HUES64 (cell line): ENCODE data around the gene MGAT2.
"Not testable (repeated sequence)": the region's sequence is repeated elsewhere in the genome, so short reads cannot be mapped to it uniquely, and the experiment has no call there.

Experiments used
- H3K27ac ChIP-seq: 2 replicates; pipeline ENCODE4 v1.7.0; 2013; ENCODE audit warnings: low read depth, low read length, inconsistent platforms
- H3K27me3 ChIP-seq: 2 replicates; pipeline ENCODE4 v1.6.1; 2013; ENCODE audit warnings: mild to moderate bottlenecking, low read length; ENCODE audit not compliant: insufficient read depth
- H3K36me3 ChIP-seq: 2 replicates; pipeline ENCODE4 v1.6.1; 2013; ENCODE audit warnings: mild to moderate bottlenecking, low read length; ENCODE audit not compliant: insufficient read depth
- H3K4me1 ChIP-seq: 2 replicates; pipeline ENCODE4 v1.6.1; 2013; ENCODE audit warnings: mild to moderate bottlenecking, low read length, moderate library complexity; ENCODE audit not compliant: insufficient read depth
- H3K4me3 ChIP-seq: 2 replicates; pipeline ENCODE4 v1.5.1; 2013; ENCODE audit warnings: mild to moderate bottlenecking, low read length, moderate library complexity
- H3K9ac ChIP-seq: 2 replicates; pipeline ENCODE4 v1.6.1; 2013; ENCODE audit warnings: mild to moderate bottlenecking, low read depth, low read length
- H3K9me3 ChIP-seq: 2 replicates; pipeline ENCODE4 v1.6.1; 2013; ENCODE audit warnings: low read depth, low read length; ENCODE audit not compliant: insufficient read depth
- WGBS: fragments of 150-250, 120-280 bp; methylation state at CpG from one replicate; pipeline ENCODE4 v1.1.7; 2013; ENCODE audit warnings: missing lambda C conversion rate; 5-methylcytosine and 5-hydroxymethylcytosine counted together

The MGAT2 gene

GRCh38 chr14:49614196-49614595 is 6.4 kb upstream of the MGAT2 start:
- Histone ChIP-seq H3K4me3 (no peak overlapping the region), H3K27ac (no peak overlapping the region), H3K9ac (no peak overlapping the region), H3K4me1 (no peaks in the 10 kb centered on the region), H3K36me3 (peaks cover 29% of the 10 kb centered on the region), H3K9me3 (no peaks in the 10 kb centered on the region), H3K27me3 (no peaks in the 10 kb centered on the region)
- 100% methylated on average over 2 of the region's 2 CpGs for WGBS

GRCh38 chr14:49615776-49616175 is 4.8 kb upstream of the MGAT2 start:
- no peak overlapping the region for H3K4me3 ChIP-seq
- H3K27me3 ChIP-seq, result no peaks in the 10 kb centered on the region
- H3K4me1 ChIP-seq, result no peaks in the 10 kb centered on the region
- H3K36me3 ChIP-seq, result peaks cover 30% of the 10 kb centered on the region
- no peaks in the 10 kb centered on the region for H3K9me3 ChIP-seq
- H3K27ac ChIP-seq, result no peak overlapping the region
- WGBS, result 94% methylated on average over 6 of the region's 6 CpGs
- H3K9ac ChIP-seq, result no peak overlapping the region

GRCh38 chr14:49617852-49618519 is 2.6 kb upstream of the MGAT2 start:
- no peaks in the 10 kb centered on the region for H3K27me3 ChIP-seq
- H3K27ac ChIP-seq, result no peak overlapping the region
- peaks cover 13% of the 10 kb centered on the region for H3K4me1 ChIP-seq
- no peak overlapping the region for H3K4me3 ChIP-seq
- H3K9ac ChIP-seq, result no peak overlapping the region
- peaks cover 39% of the 10 kb centered on the region for H3K36me3 ChIP-seq
- H3K9me3 ChIP-seq, result no peaks in the 10 kb centered on the region
- WGBS, result 95% methylated on average over 6 of the region's 6 CpGs

GRCh38 chr14:49619273-49619672 is 1.3 kb upstream of the MGAT2 start:
- H3K4me3 ChIP-seq, result peak overlapping the region; percentile 90
- WGBS, result 65% methylated on average over 19 of the region's 19 CpGs

GRCh38 chr14:49619730-49620129 is 869 bp upstream of the MGAT2 start:
- H3K9ac ChIP-seq, result peak overlapping the region; percentile 95
- no peaks in the 10 kb centered on the region for H3K27me3 ChIP-seq
- no peaks in the 10 kb centered on the region for H3K9me3 ChIP-seq
- peak overlapping the region; percentile 95 for H3K27ac ChIP-seq
- 2% methylated on average over 11 of the region's 11 CpGs for WGBS
- H3K4me1 ChIP-seq, result peaks cover 17% of the 10 kb centered on the region
- H3K36me3 ChIP-seq, result peaks cover 48% of the 10 kb centered on the region
- peak overlapping the region; percentile 90 for H3K4me3 ChIP-seq

More at GRCh38 chr14:49619273-49619672, 1.3 kb upstream of the MGAT2 start:
- not testable (repeated sequence) for H3K27me3 ChIP-seq, H3K27ac ChIP-seq, H3K9me3 ChIP-seq
- Histone ChIP-seq H3K9ac (peak overlapping the region; percentile 95), H3K4me1 (peaks cover 17% of the 10 kb centered on the region), H3K36me3 (peaks cover 48% of the 10 kb centered on the region)

- Histone ChIP-seq H3K9ac (peak overlapping the region; percentile 74), H3K27ac (peak overlapping the region; percentile 60)
Observed at GRCh38 chr14:49621114-49621881, 699 bp downstream of the MGAT2 start.

GRCh38 chr14:49622022-49622607 is 1.5 kb downstream of the MGAT2 start:
- 75% methylated on average over 3 of the region's 3 CpGs for WGBS
- peaks cover 17% of the 10 kb centered on the region for H3K4me1 ChIP-seq
- H3K4me3 ChIP-seq, result peak overlapping the region; percentile 90
- no peak overlapping the region for H3K9ac ChIP-seq
- H3K27me3 ChIP-seq, result no peaks in the 10 kb centered on the region
- H3K36me3 ChIP-seq, result peaks cover 69% of the 10 kb centered on the region
- no peaks in the 10 kb centered on the region for H3K9me3 ChIP-seq
- no peak overlapping the region for H3K27ac ChIP-seq

More at GRCh38 chr14:49621114-49621881, 699 bp downstream of the MGAT2 start:
- Histone ChIP-seq H3K27me3 (no peaks in the 10 kb centered on the region), H3K9me3 (no peaks in the 10 kb centered on the region), H3K36me3 (peaks cover 63% of the 10 kb centered on the region), H3K4me3 (peak overlapping the region; percentile 90), H3K4me1 (peaks cover 17% of the 10 kb centered on the region)
- WGBS, result 4% methylated on average over 65 of the region's 65 CpGs

- Histone ChIP-seq H3K27ac (no peak overlapping the region), H3K4me1 (peaks cover 17% of the 10 kb centered on the region), H3K9me3 (no peaks in the 10 kb centered on the region), H3K36me3 (peaks cover 68% of the 10 kb centered on the region), H3K27me3 (no peaks in the 10 kb centered on the region), H3K9ac (no peak overlapping the region), H3K4me3 (no peak overlapping the region)
- 100% methylated on average over 3 of the region's 3 CpGs for WGBS
Observed at GRCh38 chr14:49623387-49623786, 2.8 kb downstream of the MGAT2 start.

- Histone ChIP-seq H3K36me3 (peaks cover 64% of the 10 kb centered on the region), H3K27me3 (no peaks in the 10 kb centered on the region), H3K27ac (no peak overlapping the region), H3K9me3 (no peaks in the 10 kb centered on the region), H3K9ac (no peak overlapping the region), H3K4me3 (no peak overlapping the region), H3K4me1 (peaks cover 17% of the 10 kb centered on the region)
- 92% methylated on average over 6 of the region's 6 CpGs for WGBS
Observed at GRCh38 chr14:49623941-49624839, 3.6 kb downstream of the MGAT2 start.

- under 1% methylated on average over 101 of the region's 101 CpGs for WGBS
- Histone ChIP-seq H3K9me3 (no peaks in the 10 kb centered on the region), H3K27ac (peak overlapping the region; percentile 96), H3K4me1 (peaks cover 7% of the 10 kb centered on the region; the same call in 1 of the 2 replicates), H3K9ac (peak overlapping the region; percentile 98), H3K36me3 (peaks cover 39% of the 10 kb centered on the region), H3K4me3 (peak overlapping the region; percentile 82), H3K27me3 (no peaks in the 10 kb centered on the region)
Observed at GRCh38 chr14:49633640-49634546, 13.3 kb downstream of the MGAT2 start.
